ENCODE data around the gene CKAP4.

DNA sequence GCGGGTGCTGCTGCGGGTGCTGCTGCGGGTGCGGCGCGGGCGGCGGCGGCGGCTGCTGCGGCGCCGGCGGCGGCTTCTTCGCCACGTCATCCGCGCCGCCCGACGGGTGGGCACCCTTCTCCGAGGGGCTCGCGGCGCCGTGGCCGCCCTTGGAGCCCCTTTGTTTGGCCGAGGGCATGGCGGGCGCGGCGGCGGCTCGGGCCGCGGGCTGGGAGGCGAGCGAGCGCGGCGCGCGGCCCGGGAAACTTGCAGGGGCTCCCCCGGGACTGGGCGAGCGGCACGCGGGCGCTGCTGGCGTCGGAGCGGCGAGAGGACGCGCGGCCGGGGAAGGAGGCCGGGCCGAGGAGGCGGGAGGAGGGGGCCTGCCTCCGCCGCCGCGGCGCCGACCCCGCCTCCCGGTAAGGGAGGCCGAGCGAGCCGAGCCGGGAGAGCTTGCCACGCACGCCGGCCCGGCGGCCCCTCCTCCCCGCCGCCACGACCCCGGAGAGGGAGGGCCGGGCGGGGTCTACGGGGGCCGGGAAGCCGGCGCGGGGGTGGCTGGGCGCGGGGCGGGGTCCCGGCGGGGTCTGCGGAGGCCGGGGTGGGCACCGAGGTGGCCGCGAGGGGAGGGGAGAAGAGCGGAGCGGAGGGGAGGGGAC is at the start of gene CKAP4:
- TF ChIP-seq, protein P1, sequence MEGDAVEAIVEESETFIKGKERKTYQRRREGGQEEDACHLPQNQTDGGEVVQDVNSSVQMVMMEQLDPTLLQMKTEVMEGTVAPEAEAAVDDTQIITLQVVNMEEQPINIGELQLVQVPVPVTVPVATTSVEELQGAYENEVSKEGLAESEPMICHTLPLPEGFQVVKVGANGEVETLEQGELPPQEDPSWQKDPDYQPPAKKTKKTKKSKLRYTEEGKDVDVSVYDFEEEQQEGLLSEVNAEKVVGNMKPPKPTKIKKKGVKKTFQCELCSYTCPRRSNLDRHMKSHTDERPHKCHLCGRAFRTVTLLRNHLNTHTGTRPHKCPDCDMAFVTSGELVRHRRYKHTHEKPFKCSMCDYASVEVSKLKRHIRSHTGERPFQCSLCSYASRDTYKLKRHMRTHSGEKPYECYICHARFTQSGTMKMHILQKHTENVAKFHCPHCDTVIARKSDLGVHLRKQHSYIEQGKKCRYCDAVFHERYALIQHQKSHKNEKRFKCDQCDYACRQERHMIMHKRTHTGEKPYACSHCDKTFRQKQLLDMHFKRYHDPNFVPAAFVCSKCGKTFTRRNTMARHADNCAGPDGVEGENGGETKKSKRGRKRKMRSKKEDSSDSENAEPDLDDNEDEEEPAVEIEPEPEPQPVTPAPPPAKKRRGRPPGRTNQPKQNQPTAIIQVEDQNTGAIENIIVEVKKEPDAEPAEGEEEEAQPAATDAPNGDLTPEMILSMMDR (IDR thresholded peaks at IDR 0.05; ENCODE audit: poor library complexity), result no peak
- TF ChIP-seq EZH2phosphoT487 (IDR thresholded peaks at IDR 0.05; ENCODE audit: low read depth, severe bottlenecking, unreplicated experiment), result no peak
- TF ChIP-seq EZH2 (IDR thresholded peaks at IDR 0.05; ENCODE audit: borderline replicate concordance), result no peak

Data from hepatocyte (in vitro differentiated cells).